IMR-90 (cell line): ENCODE measurements around the gene RPS3. TPM values are rescaled to one million over a fixed set of nuclear protein-coding genes. Genes with fewer than 3 reads are reported as not detected.
"Not testable (repeated sequence)": the region's sequence is repeated elsewhere in the genome, so short reads cannot be mapped to it uniquely, and the experiment has no call there.

Source experiments
- ATAC-seq: fragments of 200-7000 bp; cut with Tn5 transposase; 2 replicates; pipeline ENCODE4 v1.9.1; 2020; ENCODE audit warnings: low read depth, mild to moderate bottlenecking, moderate library complexity
- BruUV-seq: library from RNA; stranded (reverse); fragments of 400-500 nt; replicated peaks from 2 replicates; lab custom pipeline; 2021; lab: Mats Ljungman, UMichigan
- CTCF ChIA-PET: fragments of 300-600 bp; formaldehyde crosslinking; extraction: SDS; loops from one replicate; lab custom pipeline; 2021; ENCODE audit warnings: antibody characterized with exemption; lab: Yijun Ruan, JAX
- POLR2A ChIA-PET: fragments of 300-600 bp; sonication (Branson Sonifier 250); formaldehyde crosslinking; loops from one replicate; lab custom pipeline; 2022; ENCODE audit warnings: antibody characterized with exemption; ENCODE audit not compliant: unreplicated experiment; lab: Charles Lee
- DNase-seq: peaks from one replicate; pipeline ENCODE4 v3.0.0; 2013
- H2AFZ ChIP-seq: replicated peaks from 2 replicates; pipeline ENCODE3; 2013; ENCODE audit warnings: low read length, mild to moderate bottlenecking; ENCODE audit not compliant: poor library complexity
- H2AK5ac ChIP-seq: 2 replicates; pipeline ENCODE4 v1.6.1; 2013; ENCODE audit warnings: low read depth, low read length, inconsistent platforms
- H2AK9ac ChIP-seq: replicated peaks from 2 replicates; pipeline ENCODE3; 2013; ENCODE audit warnings: mild to moderate bottlenecking, low read depth, low read length, moderate library complexity; ENCODE audit not compliant: poor library complexity
- H2BK120ac ChIP-seq: 2 replicates; pipeline ENCODE4 v1.6.1; 2013; ENCODE audit warnings: low read depth, low read length, inconsistent platforms
- H2BK15ac ChIP-seq: 3 replicates; pipeline ENCODE4 v1.6.1; 2013; ENCODE audit warnings: low read depth, low read length, inconsistent platforms
- H2BK20ac ChIP-seq: 2 replicates; pipeline ENCODE4 v1.6.1; 2013; ENCODE audit warnings: low read depth, mild to moderate bottlenecking, inconsistent platforms, low read length, moderate library complexity
- H2BK5ac ChIP-seq: 2 replicates; pipeline ENCODE4 v1.6.1; 2013; ENCODE audit warnings: mild to moderate bottlenecking, low read depth, low read length, inconsistent platforms; ENCODE audit not compliant: poor library complexity, severe bottlenecking
- H3K14ac ChIP-seq: replicated peaks from 2 replicates; pipeline ENCODE4 v1.6.1; 2013; ENCODE audit warnings: low read depth, low read length, inconsistent platforms
- H3K18ac ChIP-seq: 2 replicates; pipeline ENCODE4 v1.6.1; 2013; ENCODE audit warnings: low read depth, low read length, control low read depth
- H3K23ac ChIP-seq: 2 replicates; pipeline ENCODE4 v1.6.1; 2013; ENCODE audit warnings: low read depth, low read length, inconsistent platforms
- H3K27ac ChIP-seq: 2 replicates; pipeline ENCODE4 v1.5.1; 2013; ENCODE audit warnings: mild to moderate bottlenecking, control low read depth, low read length; ENCODE audit not compliant: insufficient read depth
- H3K27me3 ChIP-seq: 2 replicates; pipeline ENCODE4 v1.6.1; 2013; ENCODE audit warnings: low read length; ENCODE audit not compliant: control insufficient read depth, insufficient read depth
- H3K36me3 ChIP-seq: 2 replicates; pipeline ENCODE4 v1.6.1; 2013; ENCODE audit warnings: low read length, mixed read lengths; ENCODE audit not compliant: control insufficient read depth, insufficient read depth
- H3K4ac ChIP-seq: 2 replicates; pipeline ENCODE4 v1.6.1; 2013; ENCODE audit warnings: low read depth, low read length, inconsistent platforms
- H3K4me1 ChIP-seq: 2 replicates; pipeline ENCODE4 v1.6.1; 2013; ENCODE audit warnings: low read length, mixed read lengths; ENCODE audit not compliant: control insufficient read depth, insufficient read depth
- H3K4me2 ChIP-seq: 2 replicates; pipeline ENCODE4 v1.6.1; 2013; ENCODE audit warnings: low read depth, mild to moderate bottlenecking, control low read depth, low read length, moderate library complexity
- H3K4me3 ChIP-seq: 2 replicates; pipeline ENCODE4 v1.5.1; 2013; ENCODE audit warnings: low read depth, mild to moderate bottlenecking, control low read depth, low read length, moderate library complexity; ENCODE audit not compliant: insufficient read depth
- H3K56ac ChIP-seq: 2 replicates; pipeline ENCODE4 v1.6.1; 2013; ENCODE audit warnings: low read length, inconsistent platforms; ENCODE audit not compliant: insufficient read depth; ENCODE audit errors: extremely low read depth
- H3K79me1 ChIP-seq, 2 experiments: 2 replicates each; pipeline ENCODE4 v1.6.1; 2013; ENCODE audit warnings: low read length in 2 of 2, inconsistent platforms in 1 of 2, low read depth in 1 of 2
- H3K9ac ChIP-seq: 2 replicates; pipeline ENCODE4 v1.6.1; 2013; ENCODE audit warnings: low read depth, low read length, control low read depth
- H3K9me1 ChIP-seq: 2 replicates; pipeline ENCODE4 v1.6.1; 2013; ENCODE audit warnings: low read length, inconsistent platforms; ENCODE audit not compliant: insufficient read depth
- H3K9me3 ChIP-seq: 2 replicates; pipeline ENCODE4 v1.6.1; 2013; ENCODE audit warnings: low read length; ENCODE audit not compliant: control insufficient read depth, insufficient read depth
- H4K20me1 ChIP-seq: 2 replicates; pipeline ENCODE4 v1.6.1; 2013; ENCODE audit warnings: low read length, inconsistent platforms; ENCODE audit not compliant: insufficient read depth
- H4K5ac ChIP-seq: 2 replicates; pipeline ENCODE4 v1.6.1; 2013; ENCODE audit warnings: mild to moderate bottlenecking, low read depth, low read length, control low read depth
- H4K8ac ChIP-seq, 2 experiments: 2 replicates each; pipeline ENCODE4 v1.6.1; 2013; ENCODE audit warnings: low read depth in 2 of 2, low read length in 2 of 2, control low read depth in 1 of 2, inconsistent platforms in 1 of 2
- H4K91ac ChIP-seq: 2 replicates; pipeline ENCODE4 v1.6.1; 2013; ENCODE audit warnings: low read depth, low read length, inconsistent platforms; ENCODE audit not compliant: insufficient read depth
- WGBS, 2 experiments: methylation state at CpG; one replicate each; pipeline versions ENCODE4 v1.1.5 to v1.1.7; 2013; ENCODE audit warnings: missing lambda C conversion rate in 2 of 2; ENCODE audit not compliant: insufficient read length in 1 of 2; ENCODE audit errors: extremely low coverage in 2 of 2; 5-methylcytosine and 5-hydroxymethylcytosine counted together
- dilution Hi-C: fragments of 300-500 bp; cut with HindIII; formaldehyde crosslinking; loops from one replicate; pipeline ENCODE4 v1.14.3; 2018; ENCODE audit warnings: low sequenced_read_pairs; ENCODE audit not compliant: unreplicated experiment
- in situ Hi-C: fragments of 300-500 bp; cut with MboI; formaldehyde crosslinking; loops from 3 replicates; pipeline ENCODE4 v1.14.3; 2019; ENCODE audit warnings: low sequenced_read_pairs, inconsistent platforms, mixed read lengths
- intact Hi-C: fragments of 100-400 bp; cut with micrococcal nuclease; formaldehyde crosslinking; loops from 2 replicates; pipeline ENCODE4 v1.10.0; 2022
- polyA plus RNA-seq, 3 experiments: library from polyadenylated mRNA; depleted of rRNA; stranded (reverse); fragments of >200 nt; gene quantifications; 2 replicates each; pipeline ENCODE4 v1.2.3, GENCODE V29; 2012; ENCODE audit warnings: low replicate concordance in 1 of 3
- total RNA-seq: library from RNA; depleted of rRNA; stranded (reverse); fragments of >200 nt; gene quantifications from 2 replicates; pipeline ENCODE4 v1.2.3, GENCODE V29; 2012

The RPS3 gene
- total and polyA plus RNA-seq, 2 of the 4 experiments (the other 2 are of a cell fraction): 2,360 to 2,477 TPM

DNA sequence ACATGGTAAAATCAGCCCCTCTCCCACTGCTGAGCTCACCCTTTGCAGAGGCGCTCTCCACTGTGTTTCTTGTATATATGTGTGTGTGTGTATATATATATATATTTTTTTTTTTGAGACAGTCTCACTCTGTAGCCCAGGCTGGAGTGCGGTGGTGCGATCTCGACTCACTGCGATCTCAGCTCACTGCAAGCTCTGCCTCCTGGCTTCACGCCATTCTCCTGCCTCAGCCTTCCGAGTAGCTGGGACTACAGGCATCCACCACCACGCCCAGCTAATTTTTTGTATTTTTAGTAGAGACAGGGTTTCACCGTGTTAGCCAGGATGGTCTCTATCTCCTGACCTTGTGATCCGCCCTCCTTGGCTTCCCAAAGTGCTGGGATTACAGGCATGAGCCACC lies 13.8 kb downstream of the RPS3 start:
- H3K56ac ChIP-seq, H3K27me3 ChIP-seq, BruUV-seq, H3K18ac ChIP-seq, H2AK5ac ChIP-seq, H2BK20ac ChIP-seq, H3K9me1 ChIP-seq, ATAC-seq, H3K4me3 ChIP-seq, H3K4me1 ChIP-seq, DNase-seq, dilution Hi-C loops, H3K14ac ChIP-seq, H2AFZ ChIP-seq, H2BK5ac ChIP-seq, H4K8ac ChIP-seq, H3K4me2 ChIP-seq, POLR2A ChIA-PET, H3K9me3 ChIP-seq, H3K9ac ChIP-seq, H2BK120ac ChIP-seq, H2AK9ac ChIP-seq, H3K23ac ChIP-seq, intact Hi-C loops, H4K5ac ChIP-seq, H2BK15ac ChIP-seq, in situ Hi-C loops, H3K4ac ChIP-seq, H4K91ac ChIP-seq, H3K27ac ChIP-seq: not testable (repeated sequence)
- no CpG with 5 or more reads among the region's 10 CpGs for WGBS, 2 experiments
- H3K79me1 ChIP-seq: peaks cover 13 to 47% of the 10 kb centered on the region in 2 experiments; a peak in 3 of 4 replicates
- H4K20me1 ChIP-seq: peaks cover 18% of the 10 kb centered on the region
- H3K36me3 ChIP-seq: peaks cover 37% of the 10 kb centered on the region
- CTCF ChIA-PET: interaction anchor here (0.6 kb wide), 1 partner anchor 121 kb away, joined by 3 read pairs; no protein-coding TSS in a partner anchor
